ENCODE results near the gene MYPOP.

Gene MYPOP

GRCh38 chr19:45924891-45925447 lies 22.6 kb upstream of the MYPOP start:
- Mint-ChIP-seq H3K9me3 (no peaks in the 10 kb centered on the region), H3K4me1 (peaks cover 15% of the 10 kb centered on the region), H3K4me3 (no peak overlapping the region), H3K36me3 (ENCODE audit: insufficient read depth) (peaks cover 3% of the 10 kb centered on the region), H3K27me3 (peaks cover under 1% of the 10 kb centered on the region), H3K27ac (ENCODE audit: low read depth) (no peak overlapping the region)
- no peak for ATAC-seq (replicated peaks; ENCODE audit: extremely low read depth, poor library complexity, severe bottlenecking)
- DNase-seq (ENCODE audit: low spot score in 2 of 2), result no peak

GRCh38 chr19:45922281-45922680 lies 19.9 kb upstream of the MYPOP start:
- H3K27ac Mint-ChIP-seq (ENCODE audit: low read depth), result no peak overlapping the region
- no peak overlapping the region for H3K4me3 Mint-ChIP-seq
- no peak for ATAC-seq (replicated peaks; ENCODE audit: extremely low read depth, poor library complexity, severe bottlenecking)
- no peaks in the 10 kb centered on the region for H3K9me3 Mint-ChIP-seq
- H3K4me1 Mint-ChIP-seq, result peaks cover 6% of the 10 kb centered on the region
- H3K36me3 Mint-ChIP-seq (ENCODE audit: insufficient read depth), result peaks cover 1% of the 10 kb centered on the region
- H3K27me3 Mint-ChIP-seq, result peaks cover 12% of the 10 kb centered on the region
- no peak for DNase-seq (ENCODE audit: low spot score in 2 of 2)

- DNase-seq (ENCODE audit: low spot score in 2 of 2) (no peak), ATAC-seq (replicated peaks; ENCODE audit: extremely low read depth, poor library complexity, severe bottlenecking) (no peak)
- H3K36me3 Mint-ChIP-seq (ENCODE audit: insufficient read depth), result peaks cover 1% of the 10 kb centered on the region
- H3K4me3 Mint-ChIP-seq, result no peak overlapping the region
- peaks cover 24% of the 10 kb centered on the region for H3K27me3 Mint-ChIP-seq
- H3K4me1 Mint-ChIP-seq, result no peaks in the 10 kb centered on the region
- no peaks in the 10 kb centered on the region for H3K9me3 Mint-ChIP-seq
- H3K27ac Mint-ChIP-seq (ENCODE audit: low read depth), result no peak overlapping the region
Observed at GRCh38 chr19:45920458-45920857, 18.0 kb upstream of the MYPOP start.

GRCh38 chr19:45919678-45920077 lies 17.3 kb upstream of the MYPOP start:
- Mint-ChIP-seq H3K27me3 (peaks cover 24% of the 10 kb centered on the region), H3K27ac (ENCODE audit: low read depth) (no peak overlapping the region), H3K4me1 (no peaks in the 10 kb centered on the region), H3K9me3 (no peaks in the 10 kb centered on the region), H3K36me3 (ENCODE audit: insufficient read depth) (peaks cover 1% of the 10 kb centered on the region), H3K4me3 (no peak overlapping the region)
- ATAC-seq (replicated peaks; ENCODE audit: extremely low read depth, poor library complexity, severe bottlenecking) (no peak), DNase-seq (ENCODE audit: low spot score in 2 of 2) (no peak)

- Mint-ChIP-seq H3K4me3 (no peak overlapping the region), H3K4me1 (no peaks in the 10 kb centered on the region), H3K27me3 (peaks cover 25% of the 10 kb centered on the region), H3K36me3 (ENCODE audit: insufficient read depth) (peaks cover 1% of the 10 kb centered on the region), H3K9me3 (no peaks in the 10 kb centered on the region), H3K27ac (ENCODE audit: low read depth) (no peak overlapping the region)
- ATAC-seq (replicated peaks; ENCODE audit: extremely low read depth, poor library complexity, severe bottlenecking) (no peak), DNase-seq (ENCODE audit: low spot score in 2 of 2) (no peak)
Observed at GRCh38 chr19:45918721-45919120, 16.3 kb upstream of the MYPOP start.

- Mint-ChIP-seq H3K4me3 (no peak overlapping the region), H3K4me1 (no peaks in the 10 kb centered on the region), H3K27me3 (peaks cover 35% of the 10 kb centered on the region), H3K27ac (ENCODE audit: low read depth) (no peak overlapping the region), H3K9me3 (no peaks in the 10 kb centered on the region), H3K36me3 (ENCODE audit: insufficient read depth) (peaks cover 1% of the 10 kb centered on the region)
- ATAC-seq (replicated peaks; ENCODE audit: extremely low read depth, poor library complexity, severe bottlenecking) (no peak), DNase-seq (ENCODE audit: low spot score in 2 of 2) (no peak)
Observed at GRCh38 chr19:45917421-45918091, 15.1 kb upstream of the MYPOP start.

- DNase-seq (ENCODE audit: low spot score in 2 of 2) (no peak), ATAC-seq (replicated peaks; ENCODE audit: extremely low read depth, poor library complexity, severe bottlenecking) (no peak)
- Mint-ChIP-seq H3K27me3 (peaks cover 50% of the 10 kb centered on the region), H3K27ac (ENCODE audit: low read depth) (no peak within 1 kb of the TSS), H3K9me3 (no peaks in the 10 kb centered on the region), H3K36me3 (ENCODE audit: insufficient read depth) (no peaks in the 10 kb centered on the region), H3K4me1 (no peaks in the 10 kb centered on the region), H3K4me3 (no peak within 1 kb of the TSS)
Observed at GRCh38 chr19:45913874-45914830, 11.7 kb upstream of the MYPOP start, which contains the start of gene NANOS2. TSS of gene NANOS2 (minus strand) at chr19:45914778. CDS start at chr19:45914693, 85 bp downstream.

- DNase-seq (ENCODE audit: low spot score in 2 of 2) (no peak), ATAC-seq (replicated peaks; ENCODE audit: extremely low read depth, poor library complexity, severe bottlenecking) (no peak)
- Mint-ChIP-seq H3K36me3 (ENCODE audit: insufficient read depth) (no peaks in the 10 kb centered on the region), H3K4me1 (no peaks in the 10 kb centered on the region), H3K9me3 (no peaks in the 10 kb centered on the region), H3K4me3 (no peak overlapping the region), H3K27ac (ENCODE audit: low read depth) (no peak overlapping the region), H3K27me3 (peaks cover 50% of the 10 kb centered on the region)
Observed at GRCh38 chr19:45911291-45911690, 8.9 kb upstream of the MYPOP start.

GRCh38 chr19:45908956-45909355 lies 6.5 kb upstream of the MYPOP start:
- H3K36me3 Mint-ChIP-seq (ENCODE audit: insufficient read depth), result no peaks in the 10 kb centered on the region
- H3K4me1 Mint-ChIP-seq, result no peaks in the 10 kb centered on the region
- H3K27ac Mint-ChIP-seq (ENCODE audit: low read depth), result no peak overlapping the region
- no peaks in the 10 kb centered on the region for H3K9me3 Mint-ChIP-seq
- no peak overlapping the region for H3K4me3 Mint-ChIP-seq
- no peak for ATAC-seq (replicated peaks; ENCODE audit: extremely low read depth, poor library complexity, severe bottlenecking)
- H3K27me3 Mint-ChIP-seq, result peaks cover 45% of the 10 kb centered on the region
- DNase-seq (ENCODE audit: low spot score in 2 of 2), result no peak

- ATAC-seq (replicated peaks; ENCODE audit: extremely low read depth, poor library complexity, severe bottlenecking) (no peak), DNase-seq (ENCODE audit: low spot score in 2 of 2) (no peak)
- H3K4me1 Mint-ChIP-seq, result peaks cover 9% of the 10 kb centered on the region
- no peak overlapping the region for H3K4me3 Mint-ChIP-seq
- H3K9me3 Mint-ChIP-seq, result no peaks in the 10 kb centered on the region
- peaks cover 10% of the 10 kb centered on the region for H3K36me3 Mint-ChIP-seq (ENCODE audit: insufficient read depth)
- H3K27ac Mint-ChIP-seq (ENCODE audit: low read depth), result no peak overlapping the region
- H3K27me3 Mint-ChIP-seq, result peaks cover 25% of the 10 kb centered on the region
Observed at GRCh38 chr19:45906221-45906620, 3.8 kb upstream of the MYPOP start.

GRCh38 chr19:45905011-45905410 lies 2.6 kb upstream of the MYPOP start:
- no peak for ATAC-seq (replicated peaks; ENCODE audit: extremely low read depth, poor library complexity, severe bottlenecking)
- Mint-ChIP-seq H3K9me3 (no peaks in the 10 kb centered on the region), H3K27ac (ENCODE audit: low read depth) (no peak overlapping the region), H3K4me1 (peaks cover 19% of the 10 kb centered on the region), H3K4me3 (no peak overlapping the region), H3K27me3 (peaks cover 17% of the 10 kb centered on the region), H3K36me3 (ENCODE audit: insufficient read depth) (peaks cover 12% of the 10 kb centered on the region)
- DNase-seq (ENCODE audit: low spot score in 2 of 2), result no peak

- no peaks in the 10 kb centered on the region for H3K9me3 Mint-ChIP-seq
- DNase-seq (ENCODE audit: low spot score in 2 of 2), result peak; percentile 98 to 99
Observed at GRCh38 chr19:45902651-45903625, 525 bp upstream of the MYPOP start.

More at GRCh38 chr19:45902651-45903625, 525 bp upstream of the MYPOP start:
- H3K36me3 Mint-ChIP-seq (ENCODE audit: insufficient read depth), result peaks cover 18% of the 10 kb centered on the region
- ATAC-seq (replicated peaks; ENCODE audit: extremely low read depth, poor library complexity, severe bottlenecking), result peak; percentile 79
- peaks cover 21% of the 10 kb centered on the region for H3K4me1 Mint-ChIP-seq
- peak overlapping the region; percentile 92 for H3K4me3 Mint-ChIP-seq
- no peaks in the 10 kb centered on the region for H3K27me3 Mint-ChIP-seq
- H3K27ac Mint-ChIP-seq (ENCODE audit: low read depth), result peak overlapping the region; percentile 89
